Measurements from ENCODE around the gene PLK3. TPM values are rescaled to one million over a fixed set of nuclear protein-coding genes. Genes with fewer than 3 reads are reported as not detected.
A peak's percentile ranks its signal among the peaks of the same experiment; 100 is the strongest.
"Not testable (repeated sequence)": the region's sequence is repeated elsewhere in the genome, so short reads cannot be mapped to it uniquely, and the experiment has no call there.

PLK3 gene
- total RNA-seq, 4 donors from 2014 or later, result 1.8 to 36.6 (median 21.1) TPM

GRCh38 chr1:44807364-44808062 lies 7.3 kb downstream of the PLK3 start:
- Histone ChIP-seq H3K4me1 (peaks cover 21 to 63% of the 10 kb centered on the region in 2 donors), H3K9me3 (no peaks in the 10 kb centered on the region), H3K4me3 (peak overlapping the region; percentile 8 to 46), H3K36me3 (no peaks in the 10 kb centered on the region), H3K27ac (peak overlapping the region; percentile 99 to 100), H3K27me3 (no peaks in the 10 kb centered on the region)
- peak; percentile 11 to 62 for TF ChIP-seq POLR2A (IDR thresholded peaks at IDR 0.05)
- TF ChIP-seq CTCF (IDR thresholded peaks at IDR 0.05), result no peak
- intact Hi-C loops (cut with DNase I; ENCODE audit: low total_unique reads), result no loop called here
- peak; percentile 97 to 99 for DNase-seq

GRCh38 chr1:44808063-44808937 lies 8.1 kb downstream of the PLK3 start, which contains the start of gene BTBD19:
TSS of gene BTBD19 (plus strand) at chr1:44808523. CDS start at chr1:44808821, 298 bp downstream.
- peak; percentile 91 for DNase-seq
- peaks cover 21 to 56% of the 10 kb centered on the region in 2 donors for H3K4me1 ChIP-seq
- H3K27ac ChIP-seq, result peak within 1 kb of the TSS; percentile 99 to 100
- no peaks in the 10 kb centered on the region for H3K27me3 ChIP-seq
- H3K36me3 ChIP-seq, result no peaks in the 10 kb centered on the region
- H3K4me3 ChIP-seq, result peak within 1 kb of the TSS; percentile 21 to 46
- intact Hi-C loops (cut with DNase I; ENCODE audit: low total_unique reads), result no loop called here
- TF ChIP-seq POLR2A (IDR thresholded peaks at IDR 0.05), result peak; percentile 34 to 64
- no peak for TF ChIP-seq CTCF (IDR thresholded peaks at IDR 0.05)
- H3K9me3 ChIP-seq, result no peaks in the 10 kb centered on the region

GRCh38 chr1:44808938-44809917 lies 9.1 kb downstream of the PLK3 start:
- DNase-seq, result peak; percentile 69 to 73
- peaks cover 21 to 56% of the 10 kb centered on the region in 2 donors for H3K4me1 ChIP-seq
- TF ChIP-seq POLR2A (IDR thresholded peaks at IDR 0.05) (peak; percentile 13 to 47), CTCF (IDR thresholded peaks at IDR 0.05) (no peak)

GRCh38 chr1:44810101-44810761 lies 10.1 kb downstream of the PLK3 start:
- TF ChIP-seq POLR2A (IDR thresholded peaks at IDR 0.05), result no peak
- no peak for TF ChIP-seq CTCF (IDR thresholded peaks at IDR 0.05)
- DNase-seq, result peak in 1 of 2 donors; percentile 62
- peaks cover 21 to 56% of the 10 kb centered on the region in 2 donors for H3K4me1 ChIP-seq
- H3K27ac ChIP-seq, result peak overlapping the region; percentile 99 to 100
- H3K36me3 ChIP-seq, result no peaks in the 10 kb centered on the region
- peak overlapping the region; percentile 21 to 46 for H3K4me3 ChIP-seq
- no peaks in the 10 kb centered on the region for H3K27me3 ChIP-seq
- intact Hi-C loops (cut with DNase I; ENCODE audit: low total_unique reads), result no loop called here
- H3K9me3 ChIP-seq, result no peaks in the 10 kb centered on the region

More at GRCh38 chr1:44808938-44809917, 9.1 kb downstream of the PLK3 start:
- H3K4me3 ChIP-seq, result peak overlapping the region; percentile 21 to 46
- intact Hi-C loops (cut with DNase I; ENCODE audit: low total_unique reads), result no loop called here
- H3K9me3 ChIP-seq, result no peaks in the 10 kb centered on the region
- no peaks in the 10 kb centered on the region for H3K36me3 ChIP-seq
- peak overlapping the region; percentile 99 to 100 for H3K27ac ChIP-seq
- H3K27me3 ChIP-seq, result no peaks in the 10 kb centered on the region

GRCh38 chr1:44810762-44811105 lies 10.6 kb downstream of the PLK3 start:
- H3K9me3 ChIP-seq; DNase-seq; H3K27me3 ChIP-seq; H3K36me3 ChIP-seq; H3K4me3 ChIP-seq; intact Hi-C loops (cut with DNase I; ENCODE audit: low total_unique reads): not testable (repeated sequence)
- peaks cover 21 to 55% of the 10 kb centered on the region in 2 donors for H3K4me1 ChIP-seq
- H3K27ac ChIP-seq, result peak overlapping the region; percentile 99 to 100

All from uterus (tissue), 4 donors.